Raji (cell line): ENCODE data around the gene NRG2.

Experiments used
- POLR2A ChIP-seq: IDR thresholded peaks from 2 replicates; pipeline ENCODE4 v1.6.1; 2011; ENCODE audit warnings: low read depth, low read length, control low read depth; ENCODE audit not compliant: insufficient read depth

The NRG2 gene

DNA sequence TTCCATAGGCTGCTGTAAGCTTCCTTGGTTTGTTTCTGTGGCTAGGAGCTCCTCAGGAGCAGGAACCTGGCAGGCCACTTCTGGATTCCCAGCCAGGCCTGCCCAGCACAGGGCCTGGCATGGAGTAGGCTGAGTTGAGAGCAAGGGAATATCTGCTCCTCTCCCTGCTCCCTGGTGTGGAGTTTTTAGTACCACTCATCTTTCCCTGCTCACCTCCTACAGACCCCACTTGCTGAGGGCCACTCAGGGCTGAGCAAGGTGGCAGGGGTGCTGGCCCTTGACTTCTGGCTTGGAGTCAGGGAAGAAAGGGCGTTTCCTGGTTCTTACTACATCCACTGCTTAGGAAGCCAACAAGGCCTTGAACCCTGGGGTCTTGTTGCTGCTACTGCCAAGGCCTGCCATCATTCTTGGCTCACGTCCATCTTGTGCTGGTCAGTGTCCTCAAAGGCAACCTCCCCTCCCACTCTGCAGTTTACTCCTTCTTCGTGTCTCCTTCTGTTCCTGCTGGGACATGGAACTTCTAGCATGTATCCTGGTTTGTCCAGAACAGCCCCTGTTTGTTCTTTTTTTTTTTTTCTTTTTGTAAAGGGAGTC, 192.6 kb downstream of the NRG2 start:
- no peak for TF ChIP-seq POLR2A

DNA sequence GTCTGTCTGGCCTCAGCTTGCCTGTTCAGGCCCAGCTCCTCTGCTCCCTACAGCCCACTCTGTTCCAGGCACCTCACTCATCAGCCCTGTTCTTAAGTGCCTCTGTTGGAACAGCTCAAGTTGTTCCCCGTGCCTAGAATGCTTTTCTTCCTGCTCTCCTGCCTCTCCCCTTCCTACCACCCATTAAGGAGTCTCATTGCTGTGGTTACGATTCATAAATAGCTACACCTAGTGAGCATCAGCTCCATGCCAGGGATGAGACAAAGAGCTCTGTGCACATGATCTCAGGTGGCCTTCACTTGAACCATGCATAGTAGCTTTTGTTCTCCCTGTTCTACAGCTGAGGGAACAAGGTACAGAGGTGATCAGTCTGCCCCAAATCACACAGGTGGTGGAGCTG, 193.2 kb downstream of the NRG2 start:
- no peak for TF ChIP-seq POLR2A

DNA sequence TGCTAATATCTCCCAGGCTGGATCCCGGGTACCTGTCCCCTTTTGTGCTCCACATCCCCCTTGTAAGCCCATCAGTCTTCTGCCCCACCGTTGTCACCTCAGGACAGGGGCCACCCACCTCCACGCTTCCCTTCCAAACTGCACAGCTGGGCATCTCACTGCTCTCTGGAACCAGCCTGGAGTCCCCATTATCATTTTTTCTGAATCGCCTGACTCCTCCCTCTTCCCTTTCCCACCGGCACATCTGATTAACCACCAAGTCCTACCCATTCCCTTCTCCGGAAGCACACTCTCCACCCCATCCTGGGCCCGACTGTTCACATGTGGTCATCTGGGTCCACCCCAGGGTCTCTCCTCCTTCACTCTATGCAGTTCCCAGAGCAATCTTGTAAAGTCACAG, 193.6 kb downstream of the NRG2 start:
- no peak for TF ChIP-seq POLR2A

DNA sequence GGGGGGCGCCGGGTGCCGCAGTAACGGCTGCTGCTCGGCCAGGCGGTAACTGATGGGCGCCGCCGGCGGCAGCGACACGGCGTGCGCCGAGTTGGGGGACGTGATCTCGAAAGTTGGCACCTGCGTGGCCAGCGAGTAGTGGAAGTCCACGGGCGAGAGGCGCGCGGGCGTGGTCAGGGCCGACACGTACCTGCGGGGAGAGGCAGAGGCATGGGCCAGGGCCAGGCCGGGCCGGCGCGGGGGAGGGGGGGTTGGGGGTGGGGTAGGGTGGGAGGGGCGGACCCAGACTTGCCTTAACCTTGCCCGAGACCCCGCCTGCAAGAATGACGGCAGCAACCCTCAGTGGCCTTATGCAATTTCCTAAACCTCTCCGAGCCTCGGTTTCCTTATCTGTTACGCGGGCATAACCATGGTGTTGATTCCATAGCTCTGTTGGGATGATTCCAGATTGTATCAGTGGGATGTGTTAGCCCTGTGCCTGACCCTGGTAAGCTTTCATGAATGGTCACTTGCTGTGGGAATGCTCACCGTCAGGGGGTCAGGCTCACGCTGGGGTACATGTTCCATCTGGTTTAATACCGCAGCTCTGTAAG, 194.5 kb downstream of the NRG2 start:
- TF ChIP-seq POLR2A = no peak

DNA sequence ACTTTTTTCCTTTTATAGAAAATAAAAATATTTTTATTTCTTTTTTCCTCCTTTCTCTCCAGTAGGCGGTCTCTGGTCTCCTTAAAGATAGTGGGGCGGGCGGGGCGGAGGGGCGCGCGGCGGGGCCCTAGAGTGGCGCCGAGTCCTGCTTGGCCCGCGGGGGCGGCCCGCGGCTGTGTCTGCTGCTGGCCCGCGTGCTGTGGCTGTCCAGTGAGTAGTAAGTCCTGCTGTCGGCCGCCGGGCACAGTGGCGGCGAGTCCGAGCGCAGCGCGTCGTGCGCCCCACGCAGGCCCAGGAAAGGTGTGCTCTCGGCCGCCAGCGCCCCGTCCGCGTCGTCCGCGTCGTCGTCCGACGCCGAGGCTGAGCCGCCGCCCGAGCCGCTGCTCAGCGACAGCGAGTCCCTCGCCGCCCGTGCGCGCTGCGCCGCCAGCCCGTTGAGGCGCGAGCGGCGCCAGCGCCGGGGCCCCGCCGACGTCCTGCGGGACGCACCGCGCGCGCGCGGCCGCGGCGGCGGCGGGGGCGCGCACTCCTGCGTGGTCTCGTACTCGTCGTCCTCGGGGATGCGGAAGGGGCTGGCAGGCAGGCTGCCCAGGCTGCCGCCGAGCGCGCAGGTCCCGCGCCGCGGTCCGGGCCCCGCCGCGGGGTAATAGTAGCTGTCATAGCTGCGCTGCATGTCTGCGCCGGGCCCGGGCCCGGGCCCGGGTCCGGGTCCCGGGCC, 195.2 kb downstream of the NRG2 start:
- no peak for TF ChIP-seq POLR2A

DNA sequence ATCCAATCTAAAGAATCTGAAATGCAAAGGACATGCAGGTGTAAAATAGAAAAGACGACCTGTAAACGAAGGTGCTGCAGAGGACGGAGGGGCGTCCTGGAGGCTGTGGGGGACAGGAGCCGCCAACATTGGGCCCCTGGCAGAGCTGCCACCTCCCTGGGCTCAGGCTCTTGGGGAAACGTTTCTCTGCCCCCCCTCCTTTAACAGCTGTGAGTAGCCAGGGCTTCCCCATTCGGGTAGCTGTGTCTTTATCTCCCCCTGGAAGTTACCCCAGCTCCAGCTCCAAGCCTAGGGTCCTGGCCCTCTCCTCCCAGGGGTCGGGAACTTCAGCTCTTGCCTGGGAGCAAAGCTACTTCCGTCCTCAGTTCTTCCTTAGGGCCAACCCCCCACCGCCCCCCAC, 196.0 kb downstream of the NRG2 start:
- TF ChIP-seq POLR2A = no peak

DNA sequence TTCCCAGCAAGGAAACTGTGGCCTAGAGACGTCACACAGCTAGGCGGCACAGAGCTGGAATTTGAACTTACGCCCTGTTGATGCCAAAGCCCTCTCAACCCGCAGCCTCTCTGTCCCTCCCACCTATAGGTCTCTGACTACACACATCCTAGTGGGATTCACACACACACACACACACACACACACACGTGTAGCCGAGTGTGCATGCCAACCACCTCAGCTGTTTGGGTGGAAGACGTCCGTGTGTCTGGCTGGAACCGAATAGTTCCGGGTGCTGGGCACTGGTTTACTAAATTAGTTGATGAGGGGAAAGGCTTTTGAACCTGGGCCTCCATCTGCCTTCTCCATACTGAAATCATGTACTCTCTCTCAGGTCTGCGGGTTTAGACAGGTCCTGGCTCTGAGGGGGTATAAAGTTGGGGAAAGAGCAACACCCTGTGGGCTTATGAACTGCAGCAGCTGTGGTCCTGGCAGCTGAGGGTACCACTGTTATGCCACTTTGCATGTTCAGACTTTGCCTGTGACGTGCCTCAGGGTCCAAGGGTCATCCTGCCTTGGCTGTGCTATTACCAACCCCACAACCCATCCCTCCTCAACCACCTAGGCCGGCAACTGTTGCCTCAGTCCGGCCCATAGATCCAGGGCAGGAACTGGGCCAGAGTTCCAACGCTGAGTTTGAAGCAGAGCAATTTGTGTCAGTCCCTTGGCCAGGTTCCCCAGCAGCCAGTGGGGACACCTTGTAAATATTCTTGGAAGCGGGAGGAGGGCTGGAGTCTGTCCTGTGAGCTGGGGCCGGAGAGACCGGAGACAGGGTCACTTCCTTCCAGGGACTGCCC, 197.0 kb downstream of the NRG2 start:
- no peak for TF ChIP-seq POLR2A

DNA sequence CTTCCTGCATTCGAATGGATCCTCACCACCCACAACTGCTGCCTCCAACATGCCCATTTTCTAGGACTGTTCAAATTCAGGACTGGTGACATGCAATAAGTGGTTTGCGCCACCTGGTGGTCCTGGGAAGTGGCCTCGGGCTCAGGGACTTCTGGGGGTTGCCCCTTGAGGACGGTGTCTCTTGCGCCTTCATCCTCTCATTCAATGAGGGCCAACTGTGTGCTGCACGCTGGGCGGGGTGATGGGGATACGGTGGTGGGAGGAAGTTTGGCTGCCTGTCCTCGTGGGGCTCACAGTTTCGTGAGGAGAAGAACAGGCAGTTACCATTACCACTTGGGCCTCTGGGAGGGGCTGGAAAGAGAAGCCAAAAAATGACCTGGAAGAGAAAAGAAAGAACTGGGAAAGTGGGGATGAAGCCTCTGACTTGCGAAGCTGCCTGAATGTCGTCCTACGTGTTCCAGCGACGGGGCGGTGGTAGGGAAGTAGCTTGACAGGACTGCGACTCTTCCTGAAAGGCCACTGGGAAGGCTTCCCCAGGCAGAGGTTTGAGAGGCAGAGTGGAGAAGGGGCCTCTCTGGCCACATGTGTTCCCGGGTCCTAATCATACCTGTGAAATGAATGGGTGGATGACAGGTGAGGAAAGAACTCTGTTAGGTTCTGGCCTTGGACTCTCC, 198.5 kb downstream of the NRG2 start:
- TF ChIP-seq POLR2A = no peak

DNA sequence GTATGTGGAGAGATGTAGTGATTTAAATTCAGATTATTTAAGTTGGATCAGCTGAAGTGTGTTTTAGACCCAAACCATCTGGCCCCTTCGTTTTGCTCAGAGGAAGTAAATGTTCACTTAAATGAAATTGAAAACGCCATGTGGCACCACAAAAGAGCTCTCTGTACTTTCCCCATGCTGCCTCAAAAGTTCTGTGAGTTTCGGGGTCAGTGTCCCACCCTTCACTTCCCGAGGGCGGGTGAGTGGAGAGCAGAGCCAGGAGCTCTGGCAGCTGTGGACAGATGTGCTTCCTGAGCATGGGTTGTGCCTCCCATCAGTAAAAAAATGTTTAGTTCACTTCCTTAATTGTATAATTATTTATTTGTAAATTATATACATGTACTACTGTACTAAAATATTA, 199.1 kb downstream of the NRG2 start:
- no peak for TF ChIP-seq POLR2A

DNA sequence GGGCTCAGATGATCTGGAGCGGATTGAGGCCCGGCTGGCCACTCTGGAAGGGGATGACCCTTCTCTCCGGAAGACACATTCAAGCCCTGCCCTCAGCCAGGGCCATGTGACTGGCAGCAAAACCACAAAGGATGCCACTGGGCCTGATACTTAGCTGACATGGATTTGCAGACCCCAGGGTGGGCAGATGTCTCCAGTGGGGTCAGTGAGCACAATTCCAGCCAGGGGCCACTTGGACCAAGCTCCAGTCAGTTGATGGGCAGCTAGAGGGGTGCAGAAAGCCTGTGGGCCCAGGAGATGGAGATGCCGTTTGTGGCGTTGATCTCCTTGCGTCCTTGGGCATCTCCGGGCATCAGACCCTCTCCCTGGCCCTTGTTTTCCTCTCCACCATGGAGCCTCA, 200.8 kb downstream of the NRG2 start:
- TF ChIP-seq POLR2A = no peak

DNA sequence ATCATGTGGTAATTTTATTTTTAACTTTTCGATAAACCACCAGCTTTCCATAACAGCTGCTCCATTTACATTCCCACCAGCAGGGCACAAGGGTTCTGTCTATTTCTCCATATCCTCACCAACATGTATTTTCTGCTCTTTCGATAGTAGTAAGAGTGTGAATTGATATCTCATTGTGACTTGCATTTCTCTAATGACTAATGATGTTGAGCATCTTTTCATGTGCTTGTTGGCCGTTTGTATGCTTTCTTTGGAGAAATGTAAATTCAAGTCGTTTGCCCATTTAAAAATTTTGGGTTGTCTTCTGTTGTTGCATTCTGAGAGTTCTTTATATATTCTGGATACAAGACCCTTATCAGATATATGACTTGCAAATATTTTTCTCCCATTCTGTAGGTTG, 201.6 kb downstream of the NRG2 start:
- TF ChIP-seq POLR2A = no peak

DNA sequence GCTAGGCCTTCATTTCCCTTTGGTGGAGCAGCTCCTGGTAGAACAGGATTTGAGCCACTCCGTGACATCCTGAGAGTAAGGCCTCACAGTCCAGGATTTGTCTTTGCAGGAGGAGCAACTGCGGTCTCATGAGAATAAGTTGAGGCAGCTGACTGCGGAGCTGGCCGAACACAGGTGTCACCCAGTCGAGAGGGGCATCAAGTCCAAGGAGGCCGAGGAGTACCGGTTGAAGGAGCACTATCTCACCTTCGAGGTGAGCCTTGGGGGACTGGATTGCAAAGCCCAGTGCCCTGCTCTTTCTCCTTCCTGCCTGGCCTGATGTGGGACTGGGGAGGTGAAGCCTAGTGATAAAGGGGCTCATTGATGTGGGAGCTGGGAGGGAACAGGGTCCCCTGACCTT, 203.2 kb downstream of the NRG2 start:
- no peak for TF ChIP-seq POLR2A

DNA sequence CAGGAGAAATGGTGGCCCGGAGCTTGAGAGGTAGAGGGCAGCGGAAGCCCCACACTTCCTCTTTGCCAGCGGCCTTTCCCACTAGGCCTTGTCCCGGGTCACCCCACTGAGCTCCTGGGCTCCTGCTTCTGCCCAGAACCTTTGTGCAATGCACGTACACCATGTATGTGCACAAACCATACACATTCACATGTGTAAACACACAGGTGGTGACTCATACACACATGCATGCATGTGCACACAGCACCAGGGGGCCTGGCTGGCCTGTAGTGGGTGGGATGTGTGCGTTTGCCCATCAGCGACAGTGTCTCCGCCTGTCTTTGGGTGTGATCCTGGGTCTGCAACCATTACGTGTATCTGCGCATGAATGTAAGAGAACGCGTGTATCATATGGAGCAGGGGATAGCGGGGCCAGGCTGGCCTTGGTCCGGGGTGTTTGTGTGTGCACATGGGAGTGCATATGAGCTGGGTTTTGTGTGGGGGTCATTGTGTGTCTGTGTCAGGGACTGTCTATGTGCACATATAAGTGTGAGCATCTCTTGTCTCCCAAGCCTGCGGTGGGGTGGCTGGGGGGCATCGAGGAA, 203.8 kb downstream of the NRG2 start:
- no peak for TF ChIP-seq POLR2A

DNA sequence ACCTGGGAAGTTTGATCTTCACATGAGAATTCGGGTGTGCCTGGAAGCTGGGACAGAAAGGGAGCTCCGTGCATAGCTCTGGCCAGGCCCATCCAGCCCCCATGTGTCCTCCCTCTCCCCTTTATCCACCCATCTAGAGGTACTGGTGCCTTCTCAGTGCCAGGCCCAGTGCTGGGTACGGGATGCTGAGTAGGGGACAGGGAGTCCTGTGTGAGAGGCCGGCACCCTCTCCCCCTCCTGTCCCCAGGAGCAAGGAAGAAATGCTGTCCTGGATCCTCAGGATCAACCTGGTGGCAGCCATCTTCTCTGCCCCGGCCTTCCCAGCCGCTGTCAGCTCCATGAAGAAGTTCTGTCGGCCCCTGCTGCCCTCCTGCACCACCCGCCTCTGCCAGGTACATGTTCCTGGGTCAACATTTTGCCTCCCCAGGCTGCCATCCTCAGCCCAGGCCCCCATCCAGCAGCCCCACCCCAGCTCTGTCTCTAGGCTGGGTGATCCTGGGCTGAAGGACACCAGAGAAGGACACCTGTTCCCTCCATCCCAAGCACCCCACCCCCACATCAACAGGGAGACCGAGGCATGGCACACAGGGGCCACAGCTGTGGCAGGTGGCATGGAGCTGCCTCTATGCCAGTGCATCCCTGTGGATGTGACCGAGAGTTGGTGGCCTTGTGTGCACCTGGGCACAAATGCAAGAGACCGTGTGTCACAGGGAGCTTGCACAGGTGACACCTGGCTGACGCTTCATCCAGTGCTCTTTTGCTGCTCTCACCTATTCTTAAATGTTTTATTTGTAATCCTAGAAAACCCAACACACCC, 204.5 kb downstream of the NRG2 start:
- TF ChIP-seq POLR2A = no peak
